COR-L47 (cell line): Measurements from ENCODE around the gene ABHD15.

Experiments used
- DNase-seq: peaks from one replicate; lab custom pipeline; 2025; lab: John Stamatoyannopoulos, UW

Gene ABHD15

DNA sequence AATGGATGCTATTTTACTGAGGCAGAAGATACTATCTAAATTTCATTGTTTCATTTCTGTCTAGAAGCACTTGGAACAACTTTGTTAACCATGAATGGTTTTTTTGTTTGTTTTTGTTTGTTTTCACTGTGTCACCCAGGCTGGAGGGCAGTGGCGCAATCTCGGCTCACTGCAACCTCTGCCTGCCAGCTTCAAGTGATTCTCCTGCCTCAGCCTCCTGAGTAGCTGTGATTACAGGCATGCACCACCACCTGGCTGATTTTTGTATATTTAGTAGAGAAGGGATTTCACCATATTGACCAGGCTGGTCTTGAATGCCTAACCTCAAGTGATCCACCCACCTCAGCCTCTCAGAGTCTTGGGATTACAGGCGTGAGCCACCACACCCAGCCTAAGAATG lies 40.5 kb downstream of the ABHD15 start:
- no peak for DNase-seq

GRCh38 chr17:29524692-29525091 lies 42.1 kb downstream of the ABHD15 start:
- no peak for DNase-seq

DNA sequence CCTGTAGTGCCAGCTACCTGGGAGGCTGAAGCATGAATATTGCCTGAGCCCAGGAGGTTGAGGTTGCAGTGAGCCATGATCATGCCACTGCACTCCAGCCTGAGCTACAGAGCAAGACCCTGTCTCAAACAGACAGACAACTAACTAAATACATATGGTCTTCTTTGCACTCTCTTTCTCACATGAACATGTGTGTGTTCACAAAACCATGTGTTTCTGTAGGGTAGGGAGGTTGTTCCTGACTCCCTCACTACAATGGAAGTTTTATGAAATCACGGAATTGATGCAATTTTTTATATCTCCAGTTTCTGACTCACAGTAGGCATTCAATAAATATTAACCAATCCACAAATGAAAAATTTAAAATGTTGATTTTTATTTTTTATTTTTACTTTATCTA lies 48.5 kb downstream of the ABHD15 start:
- no peak for DNase-seq

DNA sequence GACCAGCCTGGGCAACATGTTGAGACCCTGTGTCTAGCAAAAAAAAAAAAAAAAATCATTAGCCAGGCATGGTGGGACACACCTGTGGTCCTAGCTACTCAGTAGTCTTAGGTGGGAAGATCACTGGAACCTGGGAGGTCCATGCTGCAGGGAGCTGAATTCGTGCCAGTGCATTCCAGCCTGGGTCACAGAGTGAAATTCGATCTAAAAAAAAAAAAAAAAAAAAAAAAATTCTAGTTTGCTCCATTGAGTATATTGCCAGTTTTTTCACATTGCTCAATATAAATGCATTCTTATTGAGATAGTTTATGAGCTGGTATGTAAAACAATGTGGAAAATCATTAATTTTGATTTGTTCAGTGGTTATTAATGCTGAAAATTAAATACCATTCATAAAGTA lies 52.0 kb downstream of the ABHD15 start:
- no peak for DNase-seq

- no peak for DNase-seq
These were observed 55.9 kb downstream of the ABHD15 start for GRCh38 chr17:29510953-29511352.
